Brain microvascular endothelial cell (primary cell): ENCODE results near the gene ZDBF2.

ENCODE experiments used
- DNase-seq: peaks from one replicate; pipeline ENCODE4 v3.0.0-alpha.2; 2020
- H3K27ac ChIP-seq: fragments of 250-450 bp; sonication (Bioruptor Pico); 2 replicates; pipeline ENCODE4 v1.5.1; 2020; ENCODE audit warnings: mild to moderate bottlenecking, moderate library complexity
- H3K27me3 ChIP-seq: fragments of 250-450 bp; sonication (Bioruptor Pico); replicated peaks from 2 replicates; pipeline ENCODE4 v1.5.1; 2020; ENCODE audit warnings: mild to moderate bottlenecking
- H3K36me3 ChIP-seq: fragments of 250-450 bp; sonication (Bioruptor Pico); replicated peaks from 2 replicates; pipeline ENCODE4 v1.5.1; 2020; ENCODE audit warnings: mild to moderate bottlenecking
- H3K4me3 ChIP-seq: 2 replicates; pipeline ENCODE4 v1.5.1; 2011; ENCODE audit warnings: low read depth, mild to moderate bottlenecking, control low read depth, low read length, moderate library complexity
- CTCF ChIP-seq: IDR thresholded peaks from 2 replicates; pipeline ENCODE4 v1.5.1; 2011; ENCODE audit warnings: low read depth, mild to moderate bottlenecking, moderate library complexity, low read length, control low read depth, inconsistent platforms; ENCODE audit errors: missing control alignments
- in situ Hi-C: cut with HindIII; loops from 2 replicates; pipeline ENCODE4 v1.10.0; 2017; ENCODE audit warnings: low sequenced_read_pairs, low pct_ligation_motif_present

ZDBF2 gene

GRCh38 chr2:206361407-206362045 lies 87.1 kb downstream of the ZDBF2 start:
- DNase-seq = no peak
- H3K4me3 ChIP-seq = no peak overlapping the region

More at GRCh38 chr2:206361407-206362045, 87.1 kb downstream of the ZDBF2 start:
- in situ Hi-C loops = no loop called here
- no peaks in the 10 kb centered on the region for H3K36me3 ChIP-seq
- TF ChIP-seq CTCF = no peak
- H3K27ac ChIP-seq = no peak overlapping the region
- no peaks in the 10 kb centered on the region for H3K27me3 ChIP-seq
